Measurements from ENCODE around the gene KANSL2.
"Not testable (repeated sequence)": the region's sequence is repeated elsewhere in the genome, so short reads cannot be mapped to it uniquely, and the experiment has no call there.

KANSL2 gene

GRCh38 chr12:48681710-48682532, at the start of gene KANSL2:
TSS of gene KANSL2 (minus strand) at chr12:48682238. CDS start at chr12:48681632, 606 bp downstream.
- CTCF ChIA-PET: no interaction called here
- no peak for TF ChIP-seq CTBP1 (IDR thresholded peaks at IDR 0.05; ENCODE audit: borderline replicate concordance)
- TF ChIP-seq NFRKB (IDR thresholded peaks at IDR 0.05): no peak; the same call in 1 of the 2 replicates
- TF ChIP-seq SUZ12 (IDR thresholded peaks at IDR 0.05): no peak
- TF ChIP-seq ARNT (IDR thresholded peaks at IDR 0.05): no peak
- TF ChIP-seq ELF4 (IDR thresholded peaks at IDR 0.05): peak; percentile 79
- no peak for TF ChIP-seq SP1 (IDR thresholded peaks at IDR 0.05)
- TF ChIP-seq LEF1 (IDR thresholded peaks at IDR 0.05; ENCODE audit: borderline replicate concordance): no peak
- TF ChIP-seq L3MBTL2 (conservative IDR thresholded peaks at IDR 0.05): 0 out of 2 replicates have a peak, but pooled peaks have one; percentile 7
- TF ChIP-seq HDGF (IDR thresholded peaks at IDR 0.05; ENCODE audit: borderline replicate concordance): no peak
- TF ChIP-seq ZNF384 (IDR thresholded peaks at IDR 0.05): no peak
- peak; percentile 98 for TF ChIP-seq PKNOX1 (IDR thresholded peaks at IDR 0.05)
- no peak for TF ChIP-seq FOXM1 (IDR thresholded peaks at IDR 0.05; ENCODE audit: borderline replicate concordance)
- TF ChIP-seq FOXA1 (IDR thresholded peaks at IDR 0.05): no peak
- no peak for TF ChIP-seq FOXK2 (IDR thresholded peaks at IDR 0.05)
- TF ChIP-seq BHLHE40 (IDR thresholded peaks at IDR 0.05; ENCODE audit: borderline replicate concordance): no peak
- no peak for TF ChIP-seq TARDBP (IDR thresholded peaks at IDR 0.05)
- POLR2A ChIA-PET: interaction anchor here (0.6 to 1.8 kb wide), 16 partner anchors 8 to 185 kb away, joined by 3 to 8 read pairs (median 5); partner anchors contain the start of genes ADCY6 and CCNT1
- peak; percentile 96 for DNase-seq (ENCODE audit: extremely low spot score)

- no peak for DNase-seq (ENCODE audit: extremely low spot score)
- TF ChIP-seq L3MBTL2 (conservative IDR thresholded peaks at IDR 0.05): no peak
- TF ChIP-seq BHLHE40 (IDR thresholded peaks at IDR 0.05; ENCODE audit: borderline replicate concordance): no peak
- no peak for TF ChIP-seq CTBP1 (IDR thresholded peaks at IDR 0.05; ENCODE audit: borderline replicate concordance)
- TF ChIP-seq TARDBP (IDR thresholded peaks at IDR 0.05): no peak
- CTCF ChIA-PET: no interaction called here
- POLR2A ChIA-PET: no interaction called here
Measured at GRCh38 chr12:48728807-48729206, 46.8 kb upstream of the KANSL2 start.

- POLR2A ChIA-PET; CTCF ChIA-PET; DNase-seq (ENCODE audit: extremely low spot score): not testable (repeated sequence)
Measured at GRCh38 chr12:48720737-48721136, 38.7 kb upstream of the KANSL2 start.

GRCh38 chr12:48720171-48720570, 38.1 kb upstream of the KANSL2 start:
- POLR2A ChIA-PET; DNase-seq (ENCODE audit: extremely low spot score); CTCF ChIA-PET: not testable (repeated sequence)

- CTCF ChIA-PET: interaction anchor here (0.5 kb wide), 1 partner anchor 33 kb away, joined by 5 read pairs; no protein-coding TSS in a partner anchor
- POLR2A ChIA-PET; DNase-seq (ENCODE audit: extremely low spot score): not testable (repeated sequence)
Measured at GRCh38 chr12:48719002-48719401, 37.0 kb upstream of the KANSL2 start.

GRCh38 chr12:48717252-48717695, 35.2 kb upstream of the KANSL2 start:
- TF ChIP-seq FOXA1 (IDR thresholded peaks at IDR 0.05): no peak
- TF ChIP-seq HDGF (IDR thresholded peaks at IDR 0.05; ENCODE audit: borderline replicate concordance): no peak
- no peak for TF ChIP-seq ELF4 (IDR thresholded peaks at IDR 0.05)
- no peak for TF ChIP-seq FOXK2 (IDR thresholded peaks at IDR 0.05)
- no peak for TF ChIP-seq LEF1 (IDR thresholded peaks at IDR 0.05; ENCODE audit: borderline replicate concordance)
- no peak for TF ChIP-seq SUZ12 (IDR thresholded peaks at IDR 0.05)
- TF ChIP-seq NFRKB (IDR thresholded peaks at IDR 0.05): no peak
- TF ChIP-seq BHLHE40 (IDR thresholded peaks at IDR 0.05; ENCODE audit: borderline replicate concordance): no peak
- no peak for TF ChIP-seq ARNT (IDR thresholded peaks at IDR 0.05)
- no peak for TF ChIP-seq TARDBP (IDR thresholded peaks at IDR 0.05)
- TF ChIP-seq ZNF384 (IDR thresholded peaks at IDR 0.05): no peak
- no peak; the same call in 1 of the 2 replicates for TF ChIP-seq L3MBTL2 (conservative IDR thresholded peaks at IDR 0.05)
- TF ChIP-seq CTBP1 (IDR thresholded peaks at IDR 0.05; ENCODE audit: borderline replicate concordance): no peak
- no peak for TF ChIP-seq SP1 (IDR thresholded peaks at IDR 0.05)
- TF ChIP-seq PKNOX1 (IDR thresholded peaks at IDR 0.05): no peak
- TF ChIP-seq FOXM1 (IDR thresholded peaks at IDR 0.05; ENCODE audit: borderline replicate concordance): no peak
- DNase-seq (ENCODE audit: extremely low spot score): no peak
- CTCF ChIA-PET: no interaction called here
- POLR2A ChIA-PET: interaction anchor here (1.1 to 1.3 kb wide), 2 partner anchors 35 to 97 kb away, joined by 3 to 4 read pairs; partner anchors contain the start of gene KANSL2

GRCh38 chr12:48716493-48717251, 34.6 kb upstream of the KANSL2 start, which contains the start of gene CCNT1:
TSS of gene CCNT1 (minus strand) at chr12:48716707. CDS start at chr12:48716675, 32 bp downstream.
- TF ChIP-seq ZNF384 (IDR thresholded peaks at IDR 0.05) (no peak), ELF4 (IDR thresholded peaks at IDR 0.05) (peak; percentile 87), L3MBTL2 (conservative IDR thresholded peaks at IDR 0.05) (peak; percentile 91)
- POLR2A ChIA-PET: interaction anchor here (1.1 to 1.3 kb wide), 3 partner anchors 34 to 98 kb away, joined by 3 to 7 read pairs (median 4); partner anchors contain the start of gene KANSL2
- peak; percentile 97 for DNase-seq (ENCODE audit: extremely low spot score)
- CTCF ChIA-PET: no interaction called here
